ENCODE data around the gene ACSS3. TPM values are rescaled to one million over a fixed set of nuclear protein-coding genes. Genes with fewer than 3 reads are reported as not detected.

ACSS3 gene
- total RNA-seq, 1 experiment from 2014 or later: 4.2 TPM

- DNase-seq (ENCODE audit: low read depth): peak; percentile 18
These were observed 145.1 kb downstream of the ACSS3 start for GRCh38 chr12:81222846-81223592.

GRCh38 chr12:81224626-81225025, 146.7 kb downstream of the ACSS3 start:
- DNase-seq (ENCODE audit: low read depth): peak; percentile 5

GRCh38 chr12:81229759-81230158, 151.9 kb downstream of the ACSS3 start:
- no peak for DNase-seq (ENCODE audit: low read depth)

- DNase-seq (ENCODE audit: low read depth): no peak
These were observed 153.9 kb downstream of the ACSS3 start for GRCh38 chr12:81231574-81232368.

- DNase-seq (ENCODE audit: low read depth): no peak
These were observed 167.6 kb downstream of the ACSS3 start for GRCh38 chr12:81245458-81245857.

- no peak for DNase-seq (ENCODE audit: low read depth)
These were observed 168.2 kb downstream of the ACSS3 start for GRCh38 chr12:81245907-81246570.

- DNase-seq (ENCODE audit: low read depth): no peak
These were observed 172.1 kb downstream of the ACSS3 start for GRCh38 chr12:81249976-81250375.

- no peak for DNase-seq (ENCODE audit: low read depth)
These were observed 174.3 kb downstream of the ACSS3 start for GRCh38 chr12:81252228-81252627.

GRCh38 chr12:81253360-81253759, 175.5 kb downstream of the ACSS3 start:
- no peak for DNase-seq (ENCODE audit: low read depth)

- no peak for DNase-seq (ENCODE audit: low read depth)
These were observed 177.6 kb downstream of the ACSS3 start for GRCh38 chr12:81255456-81255855.

GRCh38 chr12:81255947-81256346, 178.1 kb downstream of the ACSS3 start:
- no peak for DNase-seq (ENCODE audit: low read depth)

GRCh38 chr12:81257947-81258551, 180.2 kb downstream of the ACSS3 start:
- DNase-seq (ENCODE audit: low read depth): peak; percentile 18

- no peak for DNase-seq (ENCODE audit: low read depth)
These were observed 181.5 kb downstream of the ACSS3 start for GRCh38 chr12:81259360-81259759.

GRCh38 chr12:81261508-81262207, 183.8 kb downstream of the ACSS3 start:
- DNase-seq (ENCODE audit: low read depth): no peak

- no peak for DNase-seq (ENCODE audit: low read depth)
These were observed 185.2 kb downstream of the ACSS3 start for GRCh38 chr12:81263072-81263471.

- DNase-seq (ENCODE audit: low read depth): no peak
These were observed 192.5 kb downstream of the ACSS3 start for GRCh38 chr12:81270385-81270784.

- DNase-seq (ENCODE audit: low read depth): peak; percentile 14
These were observed 197.0 kb downstream of the ACSS3 start for GRCh38 chr12:81274637-81275529.

GRCh38 chr12:81284137-81284536, 206.3 kb downstream of the ACSS3 start:
- peak; percentile 54 for DNase-seq (ENCODE audit: low read depth)

GRCh38 chr12:81288651-81289050, 210.8 kb downstream of the ACSS3 start:
- no peak for DNase-seq (ENCODE audit: low read depth)
